ENCODE measurements around the gene RAB39A.
"Not testable (repeated sequence)": the region's sequence is repeated elsewhere in the genome, so short reads cannot be mapped to it uniquely, and the experiment has no call there.

Gene RAB39A, protein sequence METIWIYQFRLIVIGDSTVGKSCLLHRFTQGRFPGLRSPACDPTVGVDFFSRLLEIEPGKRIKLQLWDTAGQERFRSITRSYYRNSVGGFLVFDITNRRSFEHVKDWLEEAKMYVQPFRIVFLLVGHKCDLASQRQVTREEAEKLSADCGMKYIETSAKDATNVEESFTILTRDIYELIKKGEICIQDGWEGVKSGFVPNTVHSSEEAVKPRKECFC

DNA sequence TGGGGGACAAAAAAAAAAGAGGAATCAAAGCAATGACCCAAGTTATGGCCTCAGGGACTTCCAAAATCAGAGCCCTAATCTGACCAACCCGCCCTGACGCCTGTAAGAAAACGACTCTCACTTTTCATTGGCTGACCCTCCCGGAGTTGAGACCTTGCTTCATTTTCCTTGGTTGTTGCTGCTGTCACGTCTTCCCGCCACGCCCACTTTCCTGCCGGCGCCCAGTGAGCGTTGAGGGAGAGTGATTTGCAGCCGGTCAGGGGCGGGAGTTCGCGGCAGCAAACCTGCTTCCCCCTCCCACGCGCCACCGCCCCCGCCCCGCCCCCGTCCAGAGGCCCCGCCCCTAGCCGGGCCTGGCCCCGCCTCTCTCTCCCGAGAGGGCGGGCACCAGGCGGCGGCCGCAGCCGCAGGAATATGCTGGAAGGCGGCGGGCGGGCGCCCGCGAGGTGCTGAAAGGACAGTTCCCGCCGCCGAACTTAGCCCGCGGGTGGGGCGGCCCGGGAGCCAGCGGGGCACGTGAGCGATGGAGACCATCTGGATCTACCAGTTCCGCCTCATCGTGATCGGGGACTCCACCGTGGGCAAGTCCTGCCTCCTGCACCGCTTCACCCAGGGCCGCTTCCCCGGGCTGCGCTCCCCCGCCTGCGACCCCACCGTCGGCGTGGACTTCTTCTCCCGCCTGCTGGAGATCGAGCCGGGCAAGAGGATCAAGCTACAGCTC lies at the start of gene RAB39A:
Gene RAB39A (plus strand): TSS at position 403 of the 721 bp plus-strand sequence. CDS start 121 bp downstream, at position 524.
- peak; percentile 61 for DNase-seq

DNA sequence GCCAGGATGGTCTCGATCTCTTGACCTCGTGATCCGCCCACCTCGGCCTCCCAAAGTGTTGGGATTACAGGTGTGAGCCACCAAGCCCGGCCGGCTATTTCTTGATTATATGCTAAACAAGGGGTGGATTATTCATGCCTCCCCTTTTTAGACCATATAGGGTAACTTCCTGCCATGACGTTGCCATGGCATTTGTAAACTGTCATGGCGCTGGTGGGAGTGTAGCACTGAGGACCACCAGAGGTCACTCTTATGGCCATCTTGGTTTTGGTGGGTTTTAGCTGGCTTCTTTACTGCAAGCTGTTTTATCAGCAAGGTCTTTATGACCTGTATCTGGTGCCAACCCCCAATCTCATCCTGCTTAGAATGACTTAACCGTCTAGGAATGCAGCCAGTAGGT lies 46.8 kb upstream of the RAB39A start:
- DNase-seq, result not testable (repeated sequence)

DNA sequence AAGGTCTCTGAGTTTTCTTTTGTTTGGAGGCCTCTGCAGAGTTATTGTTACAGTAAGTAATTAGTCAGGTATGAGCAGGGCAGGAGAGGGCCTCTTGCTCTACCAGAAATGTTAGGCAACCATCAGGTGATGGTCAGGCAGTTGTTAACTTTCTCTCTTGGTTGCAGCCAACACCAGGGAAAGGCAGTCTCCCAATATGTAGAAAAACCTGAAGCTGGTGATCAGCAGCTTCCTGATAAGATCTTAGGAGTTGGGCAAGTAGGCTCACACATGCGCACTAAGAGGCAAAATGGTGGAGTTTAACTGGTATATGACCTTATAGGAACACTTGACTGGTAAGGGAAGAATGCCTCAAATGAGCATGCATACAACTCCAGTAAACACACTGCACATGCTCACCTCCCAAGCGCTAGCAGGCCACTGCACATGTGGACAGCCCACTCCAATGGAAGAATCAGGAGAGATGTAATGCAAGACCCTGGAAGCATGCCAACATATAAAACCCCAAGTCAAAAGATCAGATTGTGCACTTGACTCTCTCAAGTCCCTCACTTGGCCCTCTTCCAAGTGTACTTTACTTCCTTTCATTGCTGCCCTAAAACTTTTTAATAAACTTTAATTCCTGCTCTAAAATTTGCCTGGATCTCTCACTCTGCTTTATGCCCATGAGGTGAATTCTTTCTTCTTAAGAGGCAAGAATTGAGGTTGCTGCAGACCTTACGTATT lies 46.0 kb upstream of the RAB39A start:
- no peak for DNase-seq

DNA sequence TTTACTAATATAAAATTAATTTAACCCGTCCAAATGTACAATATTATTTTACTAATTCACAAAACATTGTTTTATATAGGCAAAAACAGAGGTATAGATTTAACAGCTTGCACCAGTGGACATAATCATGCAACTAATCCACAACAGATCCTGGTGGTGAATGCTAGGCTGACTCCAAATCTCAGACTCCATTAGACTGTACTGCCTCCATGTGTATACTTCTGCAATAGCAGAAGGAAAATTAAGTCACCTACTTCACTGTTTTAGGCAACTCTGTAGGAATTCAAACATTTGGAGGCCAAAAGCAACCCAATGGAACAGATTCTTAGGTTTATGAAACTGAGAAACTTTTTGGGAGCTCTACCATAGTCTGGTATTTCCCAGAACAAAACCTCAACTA lies 30.0 kb upstream of the RAB39A start:
- no peak for DNase-seq

DNA sequence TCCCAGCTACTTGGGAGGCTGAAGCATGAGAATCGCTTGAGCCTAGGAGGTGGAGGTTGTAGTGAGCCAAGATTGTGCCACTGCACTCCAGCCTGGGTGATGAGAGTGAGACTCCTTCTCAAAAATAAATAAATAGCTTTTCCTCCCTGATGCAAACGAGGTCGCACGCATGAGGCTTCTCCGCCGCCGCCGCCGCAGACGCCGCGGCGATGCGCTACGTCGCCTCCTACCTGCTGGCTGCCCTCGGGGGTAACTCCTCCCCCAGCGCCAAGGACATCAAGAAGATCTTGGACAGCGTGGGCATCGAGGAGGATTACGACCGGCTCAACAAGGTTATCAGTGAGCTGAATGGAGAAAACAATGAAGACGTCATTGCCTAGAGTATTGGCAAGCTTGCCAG lies 20.0 kb upstream of the RAB39A start:
- DNase-seq, result no peak

DNA sequence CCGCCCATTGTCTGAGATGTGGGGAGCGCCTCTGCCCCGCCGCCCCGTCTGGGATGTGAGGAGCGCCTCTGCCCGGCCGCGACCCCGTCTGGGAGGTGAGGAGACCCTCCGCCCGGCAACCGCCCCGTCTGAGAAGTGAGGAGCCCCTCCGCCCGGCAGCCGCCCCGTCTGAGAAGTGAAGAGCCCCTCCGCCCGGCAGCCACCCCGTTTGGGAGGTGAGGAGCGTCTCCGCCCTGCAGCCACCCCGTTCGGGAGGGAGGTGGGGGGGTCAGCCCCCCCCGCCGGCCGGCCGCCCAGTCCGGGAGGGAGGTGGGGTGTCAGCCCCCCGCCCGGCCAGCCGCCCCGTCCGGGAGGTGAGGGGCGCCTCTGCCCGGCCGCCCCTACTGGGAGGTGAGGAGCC lies 15.8 kb upstream of the RAB39A start:
- not testable (repeated sequence) for DNase-seq

DNA sequence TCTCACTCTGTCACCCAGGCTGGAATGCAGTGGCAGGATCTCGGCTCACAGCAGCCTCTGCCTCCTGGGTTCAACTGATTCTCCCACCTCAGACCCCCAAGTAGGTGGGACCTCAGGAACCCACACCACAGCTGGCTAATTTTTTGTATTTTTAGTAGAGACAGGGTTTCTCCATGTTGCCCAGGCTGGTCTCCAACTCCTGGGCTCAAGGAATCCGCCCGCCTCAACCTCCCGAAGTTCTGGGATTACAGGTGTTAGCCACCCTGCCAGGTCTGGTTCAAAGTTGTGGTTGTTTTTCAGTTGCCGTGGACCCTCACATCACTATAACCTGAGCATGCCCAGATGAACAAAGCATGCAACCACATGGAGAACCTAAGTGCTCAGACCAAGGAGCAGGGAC lies 13.0 kb upstream of the RAB39A start:
- no peak for DNase-seq

DNA sequence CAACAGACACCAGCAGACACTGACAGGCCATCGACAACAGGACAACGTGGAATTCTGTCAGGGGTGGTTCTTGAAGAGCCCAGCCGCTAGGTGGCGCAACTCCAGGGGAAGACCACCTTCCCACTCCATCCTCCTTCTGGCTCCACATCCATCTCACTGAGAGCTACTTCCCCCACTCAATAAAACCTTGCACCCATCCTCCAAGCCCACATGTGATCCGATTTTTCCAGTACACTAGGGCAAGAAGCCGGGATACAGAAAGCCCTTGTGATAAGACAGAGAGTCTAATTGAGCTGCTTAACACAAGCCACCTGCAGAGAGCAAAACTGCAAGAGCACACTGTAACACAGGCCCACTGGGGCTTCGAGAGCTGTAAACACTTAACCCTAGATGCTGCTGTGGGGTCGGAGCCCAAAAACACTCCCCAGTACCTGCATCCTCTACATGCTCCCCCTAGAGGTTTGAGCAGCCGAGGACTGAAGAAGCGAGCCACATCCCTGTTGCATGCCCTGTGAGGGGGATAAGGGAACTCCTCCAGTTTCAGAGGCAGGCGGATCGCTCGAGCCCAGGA lies 11.5 kb upstream of the RAB39A start:
- peak; percentile 52 for DNase-seq

DNA sequence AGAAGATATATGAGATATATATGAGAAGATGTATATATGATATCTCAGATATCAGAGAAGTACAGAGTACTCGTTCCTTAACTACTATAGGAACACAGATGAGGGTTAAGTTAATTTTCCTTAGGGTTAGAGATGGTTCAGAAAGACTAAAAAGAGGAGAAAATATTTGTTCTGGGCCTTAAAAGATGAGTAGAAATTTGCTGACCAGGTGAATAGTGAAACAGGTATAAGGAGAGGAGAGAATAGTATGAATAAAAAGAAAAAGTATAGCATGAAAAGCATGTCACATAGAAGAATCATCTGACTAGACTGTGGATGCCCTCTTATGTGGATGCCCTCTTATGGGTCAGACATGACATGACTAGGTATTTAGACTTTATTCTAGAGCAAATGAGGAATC lies 6.3 kb upstream of the RAB39A start:
- DNase-seq, result no peak

DNA sequence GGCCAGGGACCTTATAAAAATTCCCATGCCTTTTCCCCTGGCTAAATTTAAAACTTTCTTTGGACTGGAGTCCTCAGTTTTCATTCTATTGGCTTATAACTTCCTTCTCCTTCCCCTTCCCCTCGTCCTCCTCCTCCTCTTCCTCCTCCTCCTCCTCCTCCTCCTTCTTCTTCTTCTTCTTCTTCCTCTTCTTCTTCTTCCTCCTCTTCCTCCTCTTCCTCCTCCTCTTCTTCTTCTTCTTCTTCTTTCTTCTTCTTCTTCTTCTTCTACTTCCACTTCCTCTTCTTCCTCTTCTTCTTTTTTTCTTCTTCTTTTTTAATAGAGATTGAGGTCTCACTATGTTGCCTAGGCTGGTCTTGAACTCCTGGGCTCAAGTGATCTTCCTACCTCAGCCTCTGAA lies 4.7 kb upstream of the RAB39A start:
- DNase-seq, result not testable (repeated sequence)

DNA sequence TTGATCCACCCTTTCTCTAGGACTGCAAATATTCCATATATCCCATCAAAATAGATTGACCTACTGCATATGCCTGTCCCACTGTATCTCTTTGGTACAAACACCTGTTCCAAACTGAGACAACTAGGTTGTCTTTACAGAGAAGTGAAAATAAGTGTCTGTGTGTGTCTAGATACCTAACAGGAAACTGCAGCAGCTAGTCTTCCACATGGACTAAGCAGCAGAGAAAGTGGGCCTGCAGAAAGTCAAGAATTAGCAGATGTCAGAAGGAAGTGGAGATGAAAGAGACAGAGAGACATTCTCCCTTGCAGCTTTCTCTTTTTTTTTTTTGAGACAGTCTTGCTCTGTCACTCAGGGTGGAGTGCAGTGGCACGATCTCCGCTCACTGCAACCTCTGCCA lies 3.9 kb upstream of the RAB39A start:
- DNase-seq, result no peak

DNA sequence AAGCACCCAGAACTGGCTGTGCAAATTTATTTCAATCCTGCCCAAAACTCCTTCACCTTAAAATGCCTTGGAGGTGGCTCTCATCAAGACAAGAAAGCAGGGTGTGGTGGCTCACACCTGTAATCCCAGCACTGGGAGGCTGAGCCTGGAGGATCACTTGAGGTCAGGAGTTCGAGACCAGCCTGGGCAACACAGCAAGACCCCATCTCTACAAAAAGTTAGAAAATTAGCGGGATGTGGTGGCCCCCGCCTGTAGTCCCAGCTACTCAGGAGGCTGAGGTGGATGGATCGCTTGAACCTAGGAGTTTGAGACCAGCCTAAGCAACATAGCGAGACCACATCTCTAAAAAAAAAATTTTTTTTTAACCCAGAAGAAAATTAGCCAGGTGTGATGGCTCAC lies 689 bp upstream of the RAB39A start:
- DNase-seq, result no peak

DNA sequence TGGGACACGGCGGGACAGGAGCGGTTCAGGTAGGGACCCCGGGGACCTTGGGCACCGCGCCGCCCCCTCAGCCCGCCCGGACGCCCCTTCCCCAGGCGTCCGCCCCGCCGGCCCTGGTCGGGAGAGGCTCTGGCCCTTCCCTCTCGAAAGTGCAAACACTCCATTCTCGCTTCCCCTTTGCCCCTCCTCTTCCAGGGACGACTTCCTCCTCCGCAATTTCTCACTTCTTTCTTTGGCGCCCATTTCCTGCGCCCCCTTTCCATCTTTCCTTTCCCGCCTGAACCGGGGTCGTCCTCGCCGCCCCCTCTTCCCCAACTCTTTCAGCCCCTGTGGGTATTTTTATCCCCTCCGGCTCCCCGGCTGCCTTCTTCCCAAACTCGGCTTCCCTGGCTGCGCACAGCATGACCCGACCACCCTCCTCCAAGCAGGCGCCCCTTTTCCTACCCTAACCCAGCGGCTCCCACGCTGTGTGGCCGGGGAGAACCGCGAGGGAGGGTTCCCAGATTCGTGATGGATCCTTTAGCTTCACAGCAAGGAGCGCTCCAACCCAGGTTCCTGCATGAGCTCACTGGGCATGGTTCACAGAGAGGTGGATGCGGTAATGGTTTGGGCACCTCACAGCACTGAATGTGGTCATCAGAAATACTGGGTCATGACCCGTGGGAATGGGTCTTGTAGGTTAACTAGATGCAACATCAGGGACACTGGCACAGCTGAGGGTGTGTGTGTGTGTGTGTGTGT lies 689 bp downstream of the RAB39A start:
- DNase-seq, result no peak

DNA sequence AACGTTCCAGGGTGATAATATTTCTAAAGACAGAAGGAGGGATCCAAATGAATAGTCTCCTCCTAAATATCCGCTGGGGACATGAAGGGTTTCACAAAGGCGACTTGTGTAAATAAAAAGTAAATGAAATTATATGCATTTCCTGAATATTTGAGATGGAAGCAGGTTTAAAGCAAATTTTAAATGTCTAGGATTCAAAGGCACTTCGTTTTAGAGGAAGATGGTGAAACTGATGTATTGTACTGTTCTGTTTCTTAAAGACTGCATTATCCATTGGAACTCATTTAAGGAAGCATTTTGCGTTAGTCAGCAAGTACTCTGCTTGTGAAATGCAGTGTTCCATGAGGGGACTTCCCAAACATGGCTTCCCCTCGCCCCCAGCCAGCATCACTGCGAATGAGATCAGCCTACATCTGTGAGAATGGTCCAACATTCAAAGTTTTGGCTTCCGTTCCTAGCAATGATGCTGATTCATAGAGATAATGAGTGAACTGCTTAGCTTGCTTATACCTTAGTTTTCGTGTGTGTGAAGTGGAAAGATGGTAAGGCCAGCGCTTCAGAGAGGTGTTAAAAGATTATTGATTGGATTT lies 1.5 kb downstream of the RAB39A start:
- no peak for DNase-seq

DNA sequence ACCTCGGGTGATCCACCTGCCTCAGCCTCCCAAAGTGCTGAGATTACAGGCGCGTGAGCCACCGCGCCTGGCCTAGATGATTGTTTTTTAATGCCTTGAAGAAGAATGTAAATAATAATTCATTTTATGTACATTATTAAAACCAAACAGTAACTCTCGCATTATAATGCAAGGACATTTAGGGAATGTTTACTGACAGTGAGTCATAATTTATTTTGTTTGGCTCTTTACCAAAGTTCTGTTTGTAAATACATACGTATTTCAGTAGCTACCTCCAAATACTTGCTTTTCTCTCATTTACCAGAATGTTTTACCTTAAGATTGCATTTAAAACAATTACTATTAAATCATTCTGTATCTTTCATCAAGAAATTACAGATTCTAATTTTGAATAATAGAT lies 3.0 kb downstream of the RAB39A start:
- DNase-seq, result no peak

DNA sequence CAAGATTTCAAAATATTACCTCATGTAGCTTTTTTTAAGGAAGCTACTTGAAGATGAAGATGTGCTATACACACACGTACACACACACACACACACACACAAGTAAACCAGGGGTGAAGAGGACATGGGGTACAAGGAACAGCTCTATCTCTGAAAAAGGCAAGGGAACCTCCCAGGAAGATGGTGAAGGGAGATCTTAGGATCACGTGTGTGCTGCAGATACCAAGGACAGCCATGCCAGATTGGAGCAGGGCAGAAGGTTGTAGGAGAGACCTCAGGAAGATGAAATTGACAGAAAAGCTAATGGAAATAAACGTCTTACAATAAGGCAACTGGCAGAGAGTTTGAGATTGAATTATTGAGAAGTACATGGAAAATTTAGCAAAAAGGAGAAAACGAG lies 19.7 kb downstream of the RAB39A start:
- DNase-seq, result no peak

DNA sequence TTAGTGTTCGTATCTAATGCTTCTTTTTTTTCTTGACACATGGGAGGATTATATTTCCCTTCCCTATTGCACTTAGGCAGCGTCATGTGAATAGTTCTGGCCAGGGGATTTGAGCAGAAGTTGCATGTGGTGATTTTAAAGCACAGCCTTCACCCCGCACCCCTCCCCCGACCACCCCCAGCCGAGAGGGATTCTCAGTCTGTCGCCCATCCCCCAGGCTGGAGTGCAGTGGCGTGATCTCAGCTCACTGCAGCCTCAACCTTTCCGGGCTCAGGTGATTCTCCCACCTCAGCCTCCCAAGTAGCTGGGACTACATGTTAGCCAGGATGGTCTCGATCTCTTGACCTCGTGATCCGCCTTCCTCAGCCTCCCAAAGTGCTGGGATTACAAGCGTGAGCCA lies 20.1 kb downstream of the RAB39A start:
- DNase-seq, result not testable (repeated sequence)

DNA sequence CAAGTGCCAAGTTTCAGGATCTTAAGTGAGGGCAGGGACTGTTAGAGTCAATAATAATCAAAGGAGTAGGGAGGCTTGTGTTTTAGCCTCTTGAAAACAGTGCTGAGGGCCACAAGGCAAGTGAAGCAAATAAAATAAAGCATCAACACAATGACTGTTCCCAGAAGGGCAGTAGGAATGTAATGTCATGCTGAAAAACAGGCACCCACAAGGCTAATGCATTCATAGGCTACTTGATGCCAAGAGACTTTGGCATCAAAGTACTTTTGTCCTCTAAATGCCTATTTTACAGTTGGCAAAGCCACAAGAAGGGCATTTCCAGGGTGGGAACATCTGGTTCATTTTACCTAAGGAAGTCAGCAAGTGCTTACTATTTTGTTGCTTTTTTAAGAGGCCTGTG lies 22.9 kb downstream of the RAB39A start:
- DNase-seq, result no peak

DNA sequence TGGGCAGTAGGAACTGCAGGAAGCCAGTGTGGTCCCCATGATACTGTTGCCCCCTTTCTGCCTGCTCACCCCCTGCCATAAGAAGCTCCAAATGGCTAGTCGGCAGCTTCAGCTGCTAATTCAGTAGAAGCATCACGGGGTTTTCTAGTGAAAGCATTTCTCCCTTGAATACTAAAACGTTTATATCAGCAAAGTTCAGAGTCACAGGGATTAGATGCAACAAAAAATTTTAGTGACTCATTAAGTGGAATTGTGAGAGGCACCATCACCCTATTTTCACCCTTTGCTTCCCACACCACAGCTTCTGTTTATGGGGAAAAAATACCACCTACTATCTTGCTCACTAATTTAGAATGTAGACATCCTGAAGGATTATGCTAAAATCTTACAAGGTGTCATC lies 25.2 kb downstream of the RAB39A start:
- no peak for DNase-seq

DNA sequence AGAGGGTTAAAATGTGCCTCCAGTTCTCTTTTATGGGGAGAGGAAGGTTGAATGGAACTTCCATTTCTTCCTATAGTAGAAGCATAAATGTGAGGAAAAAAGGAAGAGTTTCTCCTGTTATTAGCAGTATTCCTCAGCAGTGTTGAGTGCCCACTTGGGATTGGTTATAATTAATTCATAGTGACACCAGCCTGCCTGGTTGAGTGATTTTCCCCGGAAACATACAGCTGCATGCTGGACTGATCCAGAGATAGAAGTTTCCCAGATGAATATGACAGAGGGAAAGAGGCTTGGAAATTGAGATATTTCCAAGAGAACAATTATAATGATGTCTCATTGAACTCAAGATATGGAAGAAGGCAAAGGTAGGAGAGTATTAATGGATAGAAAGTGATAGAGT lies 28.3 kb downstream of the RAB39A start:
- no peak for DNase-seq

DNA sequence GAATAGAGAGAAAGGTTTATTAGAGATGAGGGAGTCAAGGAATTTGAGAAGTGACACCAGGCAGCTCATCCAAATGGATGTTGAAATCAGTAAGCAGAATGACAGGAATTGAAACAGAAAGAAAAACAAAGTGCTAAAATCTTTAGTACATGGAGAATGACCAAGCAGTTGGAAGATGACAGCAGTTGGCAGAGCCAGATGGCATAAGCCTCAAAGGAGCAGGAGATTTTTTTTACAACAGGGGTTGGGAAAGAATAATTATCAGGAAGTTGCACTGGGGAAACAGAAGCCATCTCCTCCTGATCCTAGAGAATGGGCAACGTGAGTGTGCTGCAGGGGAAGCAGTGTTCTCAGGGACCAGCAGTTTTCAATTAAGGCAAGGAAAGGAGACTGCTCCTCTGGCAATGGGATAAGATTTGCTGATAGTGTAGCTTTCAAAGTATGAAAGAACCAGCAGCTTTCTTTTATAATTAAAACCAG lies 28.9 kb downstream of the RAB39A start:
- DNase-seq, result no peak

DNA sequence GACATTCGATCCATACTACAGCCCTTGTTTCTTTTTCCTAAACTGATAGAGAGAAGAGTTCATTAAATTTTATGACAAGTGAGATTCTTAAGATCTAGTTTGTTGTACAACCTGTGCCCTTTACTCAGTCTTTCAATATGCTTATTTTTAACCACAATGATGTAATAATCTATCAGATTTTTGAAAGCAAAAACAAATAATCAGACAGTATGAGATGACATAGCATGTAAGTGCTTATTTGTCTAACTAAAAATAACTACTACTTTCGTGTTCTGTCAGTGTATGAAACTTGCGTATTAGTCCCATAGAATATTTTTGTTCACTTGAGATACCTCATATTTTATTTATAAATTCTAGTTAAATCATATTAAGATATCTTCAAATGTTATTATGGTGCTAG lies 33.2 kb downstream of the RAB39A start:
- DNase-seq, result no peak

DNA sequence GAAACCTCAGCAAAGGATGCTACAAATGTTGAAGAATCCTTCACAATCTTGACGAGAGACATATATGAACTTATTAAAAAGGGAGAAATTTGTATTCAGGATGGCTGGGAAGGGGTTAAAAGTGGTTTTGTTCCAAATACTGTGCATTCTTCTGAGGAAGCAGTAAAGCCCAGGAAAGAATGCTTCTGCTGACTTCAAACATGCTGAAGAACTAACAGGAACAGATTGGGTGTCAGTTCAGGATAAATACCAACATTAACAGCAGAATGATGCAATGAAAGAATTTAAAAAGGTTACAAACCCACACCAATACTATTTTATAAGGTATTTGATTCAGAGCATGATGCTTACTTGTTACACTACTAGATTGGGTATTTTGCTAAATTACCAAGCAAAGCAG lies 33.9 kb downstream of the RAB39A start:
- DNase-seq, result no peak
